H9 (cell line): ENCODE data around the gene OTUD6A. TPM values are rescaled to one million over a fixed set of nuclear protein-coding genes. Genes with fewer than 3 reads are reported as not detected.

Experiments
- DNase-seq: peaks from one replicate; pipeline ENCODE4 v3.0.0-alpha.2; 2017
- H2AFZ ChIP-seq: one replicate; pipeline ENCODE4 v1.6.1; 2013; ENCODE audit warnings: mild to moderate bottlenecking, low read length, control low read depth, moderate library complexity
- H2AK5ac ChIP-seq: 2 replicates; pipeline ENCODE4 v1.6.1; 2013; ENCODE audit warnings: low read length, control low read depth, mixed read lengths; ENCODE audit not compliant: insufficient read length
- H2BK120ac ChIP-seq: one replicate; pipeline ENCODE4 v1.6.1; 2013; ENCODE audit warnings: low read depth, mild to moderate bottlenecking, low read length, control low read depth, inconsistent platforms; ENCODE audit not compliant: poor library complexity, severe bottlenecking
- H2BK12ac ChIP-seq: 2 replicates; pipeline ENCODE4 v1.6.1; 2013; ENCODE audit warnings: low read length, control low read depth, mixed read lengths, low read depth; ENCODE audit not compliant: insufficient read length
- H2BK15ac ChIP-seq: 2 replicates; pipeline ENCODE4 v1.6.1; 2013; ENCODE audit warnings: low read depth, low read length, control low read depth
- H2BK20ac ChIP-seq: one replicate; pipeline ENCODE4 v1.6.1; 2013; ENCODE audit warnings: low read depth, mild to moderate bottlenecking, low read length, control low read depth, inconsistent platforms; ENCODE audit not compliant: poor library complexity, severe bottlenecking
- H2BK5ac ChIP-seq: 2 replicates; pipeline ENCODE4 v1.6.1; 2013; ENCODE audit warnings: low read length, control low read depth, mixed read lengths; ENCODE audit not compliant: insufficient read length
- H3K14ac ChIP-seq: 2 replicates; pipeline ENCODE4 v1.6.1; 2013; ENCODE audit warnings: low read length, control low read depth; ENCODE audit not compliant: insufficient read depth
- H3K18ac ChIP-seq: 2 replicates; pipeline ENCODE4 v1.6.1; 2013; ENCODE audit warnings: low read depth, mild to moderate bottlenecking, mixed read lengths, low read length, control low read depth; ENCODE audit not compliant: insufficient read length
- H3K23ac ChIP-seq: 2 replicates; pipeline ENCODE4 v1.6.1; 2013; ENCODE audit warnings: low read length, control low read depth, mixed read lengths, low read depth; ENCODE audit not compliant: insufficient read length
- H3K23me2 ChIP-seq: 2 replicates; pipeline ENCODE4 v1.6.1; 2013; ENCODE audit warnings: low read depth, mild to moderate bottlenecking, mixed read lengths, low read length, control low read depth; ENCODE audit not compliant: insufficient read length, poor library complexity, severe bottlenecking
- H3K27ac ChIP-seq: 2 replicates; pipeline ENCODE4 v1.5.1; 2013; ENCODE audit warnings: low read length, control low read depth, mixed read lengths, low read depth; ENCODE audit not compliant: insufficient read length
- H3K27me3 ChIP-seq: 2 replicates; pipeline ENCODE4 v1.6.1; 2013; ENCODE audit warnings: low read length, control low read depth, inconsistent platforms; ENCODE audit not compliant: insufficient read depth
- H3K4ac ChIP-seq: 2 replicates; pipeline ENCODE4 v1.6.1; 2013; ENCODE audit warnings: low read depth, mild to moderate bottlenecking, control low read depth, inconsistent platforms, low read length, moderate library complexity
- H3K4me1 ChIP-seq: 2 replicates; pipeline ENCODE4 v1.6.1; 2013; ENCODE audit warnings: low read length, control low read depth, inconsistent platforms; ENCODE audit not compliant: insufficient read depth
- H3K4me2 ChIP-seq: 2 replicates; pipeline ENCODE4 v1.6.1; 2013; ENCODE audit warnings: low read length, control low read depth, mixed read lengths; ENCODE audit not compliant: insufficient read length, insufficient read depth
- H3K56ac ChIP-seq: 2 replicates; pipeline ENCODE4 v1.6.1; 2013; ENCODE audit warnings: low read depth, mild to moderate bottlenecking, mixed read lengths, low read length, control low read depth; ENCODE audit not compliant: insufficient read length
- H3K79me1 ChIP-seq: 2 replicates; pipeline ENCODE4 v1.6.1; 2013; ENCODE audit warnings: low read depth, mild to moderate bottlenecking, moderate library complexity, low read length, control low read depth, inconsistent platforms; ENCODE audit not compliant: insufficient read depth, poor library complexity, severe bottlenecking
- H3K79me2 ChIP-seq: 2 replicates; pipeline ENCODE4 v1.6.1; 2013; ENCODE audit warnings: low read length, control low read depth, inconsistent platforms; ENCODE audit not compliant: insufficient read depth
- H3K9ac ChIP-seq: 2 replicates; pipeline ENCODE4 v1.6.1; 2013; ENCODE audit warnings: low read length, control low read depth, mixed read lengths; ENCODE audit not compliant: insufficient read length; ENCODE audit errors: extremely low read depth
- H3K9me3 ChIP-seq: one replicate; pipeline ENCODE4 v1.6.1; 2013; ENCODE audit warnings: low read depth, low read length, inconsistent platforms; ENCODE audit not compliant: control insufficient read depth
- H3T11ph ChIP-seq: one replicate; pipeline ENCODE4 v1.6.1; 2013; ENCODE audit warnings: mild to moderate bottlenecking, low read length, control low read depth, inconsistent platforms
- H4K20me1 ChIP-seq: one replicate; pipeline ENCODE4 v1.6.1; 2013; ENCODE audit not compliant: control insufficient read depth, insufficient read length, insufficient read depth
- H4K5ac ChIP-seq: 2 replicates; pipeline ENCODE4 v1.6.1; 2013; ENCODE audit warnings: low read depth, mild to moderate bottlenecking, mixed read lengths, low read length, control low read depth; ENCODE audit not compliant: insufficient read length
- H4K8ac ChIP-seq: replicated peaks from 2 replicates; pipeline ENCODE4 v1.6.1; 2013; ENCODE audit warnings: low read length, control low read depth, mixed read lengths, low read depth; ENCODE audit not compliant: insufficient read length
- H4K91ac ChIP-seq: 2 replicates; pipeline ENCODE4 v1.6.1; 2013; ENCODE audit warnings: low read depth, mild to moderate bottlenecking, moderate library complexity, mixed read lengths, low read length, control low read depth; ENCODE audit not compliant: insufficient read length
- H3K27ac Mint-ChIP-seq, 3 experiments: 2 replicates in 2 of 3; 3 replicates in 1 of 3; pipeline ENCODE4 v1.8.0; 2020 to 2021; ENCODE audit warnings: mixed read lengths in 3 of 3, mild to moderate bottlenecking in 1 of 3, moderate library complexity in 1 of 3
- H3K27me3 Mint-ChIP-seq: 2 replicates; pipeline ENCODE4 v1.8.0; 2021; ENCODE audit warnings: low read depth, mild to moderate bottlenecking, moderate library complexity, mixed read lengths
- H3K36me3 Mint-ChIP-seq, 3 experiments: 2 replicates in 2 of 3; 3 replicates in 1 of 3; pipeline ENCODE4 v1.8.0; 2020 to 2021; ENCODE audit warnings: low read depth in 3 of 3, mixed read lengths in 3 of 3; ENCODE audit not compliant: insufficient read depth in 1 of 3
- H3K4me1 Mint-ChIP-seq, 2 experiments: 2 replicates each; pipeline ENCODE4 v1.8.0; 2020; ENCODE audit warnings: mixed read lengths in 2 of 2
- H3K4me3 Mint-ChIP-seq, 2 experiments: 2 replicates in 1 of 2; 3 replicates in 1 of 2; pipeline ENCODE4 v1.8.0; 2020 to 2021; ENCODE audit warnings: mild to moderate bottlenecking in 2 of 2, mixed read lengths in 2 of 2, moderate library complexity in 1 of 2
- H3K9me3 Mint-ChIP-seq, 2 experiments: 2 replicates in 1 of 2; 3 replicates in 1 of 2; pipeline ENCODE4 v1.8.0; 2020; ENCODE audit warnings: mild to moderate bottlenecking in 2 of 2, mixed read lengths in 2 of 2, moderate library complexity in 1 of 2
- CTCF ChIP-seq: fragments of 200-600 bp; sonication (generic); conservative IDR thresholded peaks from 3 replicates; pipeline ENCODE4 v1.8.0; 2021; ENCODE audit warnings: antibody characterized with exemption, mild to moderate bottlenecking
- WGBS: extraction: QIAGEN DNeasy Blood & Tissue Kit; methylation state at CpG from one replicate; pipeline ENCODE4 v1.1.7; 2013; ENCODE audit warnings: missing lambda C conversion rate, low lambda C conversion rate, mixed read lengths; ENCODE audit not compliant: insufficient read length; ENCODE audit errors: extremely low coverage; 5-methylcytosine and 5-hydroxymethylcytosine counted together
- total RNA-seq: library from RNA; stranded (reverse); gene quantifications from 2 replicates; pipeline ENCODE4 v1.2.1, GENCODE V29; 2021

The OTUD6A gene
- total RNA-seq, 1 experiment from 2014 or later = not detected

DNA sequence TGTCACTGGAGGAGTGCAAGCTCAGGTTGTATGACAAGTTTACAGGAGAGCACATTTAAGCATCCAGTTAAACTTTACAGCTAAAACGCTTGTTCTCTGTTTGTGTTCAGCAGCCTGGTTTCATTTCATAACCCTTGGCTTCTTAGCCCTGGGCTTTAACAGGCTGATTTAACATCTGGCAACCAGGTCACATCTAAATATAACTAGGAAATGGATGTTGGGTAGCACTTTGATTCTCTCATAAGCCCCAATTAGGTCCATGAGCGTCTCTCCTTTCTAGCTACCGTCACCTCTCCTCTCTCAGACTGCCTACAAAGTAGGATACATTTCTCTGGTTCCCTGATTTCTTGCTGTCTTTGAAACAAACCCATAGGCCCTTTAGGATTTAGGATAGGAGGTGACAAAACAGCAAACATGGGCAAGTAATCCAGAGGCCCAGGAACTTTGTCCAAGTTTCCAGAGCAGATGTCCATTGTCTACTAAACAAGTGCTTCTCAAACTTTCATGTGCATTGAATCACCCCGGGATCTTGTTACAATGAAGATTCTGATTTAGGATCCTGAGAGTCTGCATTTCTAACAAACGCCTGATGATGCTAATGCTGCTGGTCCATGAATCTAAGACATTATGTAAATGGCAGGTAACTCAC lies 22.5 kb downstream of the OTUD6A start:
- Mint-ChIP-seq H3K27ac (0 out of 7 replicates have a peak overlapping the region, but pooled peaks of 1 of the 3 experiments have one; percentile 44), H3K4me3 (no peak overlapping the region), H3K27me3 (peaks cover 8% of the 10 kb centered on the region), H3K4me1 (peaks cover 12 to 24% of the 10 kb centered on the region in 2 experiments), H3K9me3 (peaks cover 63 to 64% of the 10 kb centered on the region in 2 experiments), H3K36me3 (no peaks in the 10 kb centered on the region; a peak in 2 of 7 replicates)
- Histone ChIP-seq H4K91ac (no peak overlapping the region), H3K4ac (no peak overlapping the region), H4K8ac (no peak overlapping the region), H3K79me2 (no peaks in the 10 kb centered on the region), H3K23ac (no peak overlapping the region), H2BK15ac (no peak overlapping the region), H3K56ac (no peak overlapping the region), H3K79me1 (no peaks in the 10 kb centered on the region), H3K23me2 (no peaks in the 10 kb centered on the region), H2BK12ac (no peak overlapping the region), H2BK120ac (no peak overlapping the region), H3K18ac (no peak overlapping the region), H3K27ac (no peak overlapping the region), H3K4me1 (no peaks in the 10 kb centered on the region), H2BK5ac (no peak overlapping the region), H3T11ph (no peak overlapping the region), H4K5ac (no peak overlapping the region), H3K9me3 (peaks cover 43% of the 10 kb centered on the region), H3K14ac (no peak overlapping the region), H4K20me1 (no peaks in the 10 kb centered on the region), H3K4me2 (no peak overlapping the region), H2AK5ac (no peak overlapping the region), H2AFZ (no peak overlapping the region), H3K9ac (no peak overlapping the region), H2BK20ac (no peak overlapping the region), H3K27me3 (no peaks in the 10 kb centered on the region)
- WGBS = no CpG with 5 or more reads among the region's 5 CpGs
- TF ChIP-seq CTCF = no peak
- DNase-seq = no peak
